DOHH2 (cell line): Measurements from ENCODE around the gene EGR1.

ENCODE experiments used
- EZH2phosphoT487 ChIP-seq: fragments of 200-600 bp; sonication (generic); IDR thresholded peaks from 2 replicates; pipeline ENCODE4 v1.6.1; 2017; ENCODE audit warnings: borderline replicate concordance, mild to moderate bottlenecking, antibody characterized with exemption, low read length, moderate library complexity, mixed read lengths
- TF ChIP-seq, protein P1 (sequence below): fragments of 200-600 bp; sonication (generic); IDR thresholded peaks from one replicate; pipeline ENCODE4 v1.5.1; 2014; ENCODE audit warnings: antibody characterized with exemption, mild to moderate bottlenecking, low read depth, low read length; ENCODE audit not compliant: poor library complexity, severe bottlenecking

DNA sequence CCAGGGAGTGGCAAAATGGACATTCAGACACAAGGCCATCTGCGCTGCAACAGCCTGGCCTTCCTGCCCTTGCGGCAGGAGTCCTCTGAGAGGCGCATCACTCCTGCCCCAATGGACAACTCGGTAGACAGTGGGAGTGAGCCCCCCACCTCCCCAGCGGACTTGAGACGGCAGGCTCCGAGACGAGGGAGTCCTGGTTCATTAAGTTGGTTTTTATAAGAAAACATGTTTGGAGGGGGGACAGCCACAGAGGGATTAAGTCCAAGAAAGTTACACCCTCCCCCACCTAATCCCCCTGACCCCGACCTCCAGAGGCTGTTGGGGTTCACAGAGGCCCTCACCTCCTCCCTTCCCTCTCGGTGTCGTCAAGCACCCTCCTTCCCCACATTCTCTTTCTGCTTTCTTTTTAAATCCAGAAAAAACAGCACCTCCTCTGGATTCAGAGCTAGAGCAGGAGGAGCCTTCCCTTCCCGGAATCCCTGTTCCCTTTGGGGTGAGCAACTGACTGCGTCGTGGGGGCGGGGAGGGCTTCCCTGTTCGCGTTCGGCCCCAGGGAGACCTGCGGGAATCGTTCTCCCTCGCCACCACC, 1.8 kb upstream of the EGR1 start:
- TF ChIP-seq, protein P1, sequence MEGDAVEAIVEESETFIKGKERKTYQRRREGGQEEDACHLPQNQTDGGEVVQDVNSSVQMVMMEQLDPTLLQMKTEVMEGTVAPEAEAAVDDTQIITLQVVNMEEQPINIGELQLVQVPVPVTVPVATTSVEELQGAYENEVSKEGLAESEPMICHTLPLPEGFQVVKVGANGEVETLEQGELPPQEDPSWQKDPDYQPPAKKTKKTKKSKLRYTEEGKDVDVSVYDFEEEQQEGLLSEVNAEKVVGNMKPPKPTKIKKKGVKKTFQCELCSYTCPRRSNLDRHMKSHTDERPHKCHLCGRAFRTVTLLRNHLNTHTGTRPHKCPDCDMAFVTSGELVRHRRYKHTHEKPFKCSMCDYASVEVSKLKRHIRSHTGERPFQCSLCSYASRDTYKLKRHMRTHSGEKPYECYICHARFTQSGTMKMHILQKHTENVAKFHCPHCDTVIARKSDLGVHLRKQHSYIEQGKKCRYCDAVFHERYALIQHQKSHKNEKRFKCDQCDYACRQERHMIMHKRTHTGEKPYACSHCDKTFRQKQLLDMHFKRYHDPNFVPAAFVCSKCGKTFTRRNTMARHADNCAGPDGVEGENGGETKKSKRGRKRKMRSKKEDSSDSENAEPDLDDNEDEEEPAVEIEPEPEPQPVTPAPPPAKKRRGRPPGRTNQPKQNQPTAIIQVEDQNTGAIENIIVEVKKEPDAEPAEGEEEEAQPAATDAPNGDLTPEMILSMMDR = no peak
- TF ChIP-seq EZH2phosphoT487 = no peak
